Measurements from ENCODE around the gene NPHP4. TPM values are rescaled to one million over a fixed set of nuclear protein-coding genes. Genes with fewer than 3 reads are reported as not detected.

NPHP4 gene
- total and polyA plus RNA-seq, 9 of the 15 experiments (the other 6 are each of a cell fraction or from before 2014, with no cell fraction given), result 0.52 to 26.2 (median 6.7) TPM

DNA sequence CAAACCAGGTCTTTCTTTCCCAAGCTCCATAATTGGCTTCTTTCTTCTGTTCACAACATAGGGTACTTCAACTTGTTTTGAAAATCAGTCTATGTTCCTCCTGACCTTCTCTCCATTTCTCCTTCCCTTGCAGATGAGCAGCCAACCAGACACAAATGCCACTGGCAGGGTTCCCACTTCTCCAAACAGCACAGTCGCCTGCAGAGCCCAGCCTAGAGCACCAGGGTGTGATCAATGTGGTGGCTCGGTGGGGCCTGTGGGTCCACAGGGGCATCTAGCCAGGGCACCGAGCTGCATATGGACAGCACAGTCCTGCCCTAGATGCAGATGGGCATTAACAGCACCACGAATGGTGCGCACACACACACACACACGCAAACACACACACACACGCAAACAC, 112.8 kb downstream of the NPHP4 start:
- H3K27ac ChIP-seq (ENCODE audit: extremely low read depth, low read depth, low read length), result no peak overlapping the region
- in situ Hi-C loops (cut with MboI), result no loop called here
- peaks cover 33% of the 10 kb centered on the region; the same call in 1 of the 3 replicates for H3K36me3 ChIP-seq (ENCODE audit: control insufficient read depth, insufficient read depth, low read length)
- intact Hi-C loops (cut with micrococcal nuclease), result no loop called here
- no peak overlapping the region for H3K4me3 ChIP-seq
- WGBS (ENCODE audit: insufficient coverage, low coverage, missing lambda C conversion rate), result 58% methylated on average over 6 of the region's 7 CpGs
- FAIRE-seq (no peak), ATAC-seq (no peak), DNase-seq (ENCODE audit: extremely low read depth in 1 of 4, low spot score in 3 of 4) (no peak)
- H3K9me3 ChIP-seq (replicated peaks; ENCODE audit: control insufficient read depth, insufficient read depth, low read depth, low read length), result no peaks in the 10 kb centered on the region
- POLR2A ChIA-PET, result interaction anchor here (0.5 to 0.7 kb wide), 2 partner anchors 13 to 152 kb away, joined by 3 to 4 read pairs; no protein-coding TSS in a partner anchor
- BruUV-seq (replicated peaks), result no TSS peak
- H3K4me2 ChIP-seq (ENCODE audit: insufficient read depth, low read length), result no peak overlapping the region
- no peak overlapping the region for H3K9ac ChIP-seq (ENCODE audit: insufficient read depth in 1 of 2, low read depth in 2 of 2, low read length in 2 of 2)
- H4K20me1 ChIP-seq (replicated peaks; ENCODE audit: control insufficient read depth, insufficient read depth, low read length), result peaks cover 23% of the 10 kb centered on the region
- peaks cover 3% of the 10 kb centered on the region for H3K9me1 ChIP-seq (ENCODE audit: control insufficient read depth, insufficient read depth, low read length)
- H3K4me1 ChIP-seq (replicated peaks in 1 of 2; ENCODE audit: control insufficient read depth in 2 of 2, insufficient read depth in 2 of 2, low read length in 2 of 2), result peaks cover 0 to 18% of the 10 kb centered on the region in 2 experiments; a peak in 2 of 5 replicates
- no peak overlapping the region for H2AFZ ChIP-seq (ENCODE audit: low read depth, low read length)
- H3K27me3 ChIP-seq (ENCODE audit: control insufficient read depth in 2 of 2, insufficient read depth in 2 of 2, low read length in 2 of 2), result no peaks in the 10 kb centered on the region
- CTCF ChIA-PET (ENCODE audit: low intra/inter-chr PET ratio), result no interaction called here
- TF ChIP-seq TFAM (CRISPR knock-in tag; conservative IDR thresholded peaks at IDR 0.05) (no peak), PTRF (tag; IDR thresholded peaks at IDR 0.05) (no peak)
- H3K79me2 ChIP-seq (ENCODE audit: control insufficient read depth, insufficient read depth, low read length), result no peaks in the 10 kb centered on the region

DNA sequence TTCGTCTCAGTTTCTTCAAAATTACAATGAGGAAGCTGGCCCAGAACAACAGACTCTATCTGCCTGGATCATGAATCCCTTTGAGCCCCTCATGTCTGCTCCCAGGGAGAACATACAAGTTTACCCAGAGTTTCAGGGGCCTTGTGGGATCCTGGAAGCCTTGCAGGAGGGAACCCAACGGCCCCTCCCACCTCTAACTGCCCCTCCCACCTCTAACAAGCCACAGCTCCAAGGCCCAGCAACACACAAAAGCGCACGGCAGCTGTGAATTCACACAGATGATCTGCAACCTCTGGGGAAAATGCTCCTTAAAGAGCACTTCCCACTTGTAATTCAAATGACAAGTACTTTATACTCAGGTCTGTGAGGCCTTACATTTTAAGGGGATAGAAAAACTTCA, 113.3 kb downstream of the NPHP4 start:
- 69% methylated on average over 4 of the region's 4 CpGs for WGBS (ENCODE audit: insufficient coverage, low coverage, missing lambda C conversion rate)
- in situ Hi-C loops (cut with MboI), result no loop called here
- CTCF ChIA-PET (ENCODE audit: low intra/inter-chr PET ratio), result no interaction called here
- peaks cover 19% of the 10 kb centered on the region for H4K20me1 ChIP-seq (replicated peaks; ENCODE audit: control insufficient read depth, insufficient read depth, low read length)
- no peaks in the 10 kb centered on the region for H3K27me3 ChIP-seq (ENCODE audit: control insufficient read depth in 2 of 2, insufficient read depth in 2 of 2, low read length in 2 of 2)
- H3K4me2 ChIP-seq (ENCODE audit: insufficient read depth, low read length), result no peak overlapping the region
- POLR2A ChIA-PET, result interaction anchor here (0.5 to 0.7 kb wide), 3 partner anchors 14 to 152 kb away, joined by 3 to 4 read pairs (median 3); no protein-coding TSS in a partner anchor
- ATAC-seq (peak; percentile 52; the same call in 2 of the 3 replicates), DNase-seq (ENCODE audit: extremely low read depth in 1 of 4, low spot score in 3 of 4) (peak in 1 of 4 experiments; percentile 33), FAIRE-seq (no peak)
- no peaks in the 10 kb centered on the region for H3K79me2 ChIP-seq (ENCODE audit: control insufficient read depth, insufficient read depth, low read length)
- H3K9ac ChIP-seq (ENCODE audit: insufficient read depth in 1 of 2, low read depth in 2 of 2, low read length in 2 of 2), result no peak overlapping the region; a peak in 1 of 4 replicates
- BruUV-seq (replicated peaks), result no TSS peak
- H3K9me1 ChIP-seq (ENCODE audit: control insufficient read depth, insufficient read depth, low read length), result peaks cover under 1% of the 10 kb centered on the region
- H3K4me3 ChIP-seq, result no peak overlapping the region
- H2AFZ ChIP-seq (ENCODE audit: low read depth, low read length), result no peak overlapping the region
- peaks cover 0 to 14% of the 10 kb centered on the region in 2 experiments; a peak in 1 of 5 replicates for H3K4me1 ChIP-seq (replicated peaks in 1 of 2; ENCODE audit: control insufficient read depth in 2 of 2, insufficient read depth in 2 of 2, low read length in 2 of 2)
- H3K9me3 ChIP-seq (replicated peaks; ENCODE audit: control insufficient read depth, insufficient read depth, low read depth, low read length), result no peaks in the 10 kb centered on the region
- H3K27ac ChIP-seq (ENCODE audit: extremely low read depth, low read depth, low read length), result no peak overlapping the region
- intact Hi-C loops (cut with micrococcal nuclease), result no loop called here
- peaks cover 38% of the 10 kb centered on the region; the same call in 1 of the 3 replicates for H3K36me3 ChIP-seq (ENCODE audit: control insufficient read depth, insufficient read depth, low read length)
- no peak for TF ChIP-seq ESRRB (CRISPR knock-in tag; IDR thresholded peaks at IDR 0.05; ENCODE audit: borderline replicate concordance)
- no peak for TF ChIP-seq TGIF2 (CRISPR knock-in tag; IDR thresholded peaks at IDR 0.05)
- TF ChIP-seq NCOA4 (IDR thresholded peaks at IDR 0.05; ENCODE audit: partially characterized antibody), result no peak
- TF ChIP-seq, protein P1, sequence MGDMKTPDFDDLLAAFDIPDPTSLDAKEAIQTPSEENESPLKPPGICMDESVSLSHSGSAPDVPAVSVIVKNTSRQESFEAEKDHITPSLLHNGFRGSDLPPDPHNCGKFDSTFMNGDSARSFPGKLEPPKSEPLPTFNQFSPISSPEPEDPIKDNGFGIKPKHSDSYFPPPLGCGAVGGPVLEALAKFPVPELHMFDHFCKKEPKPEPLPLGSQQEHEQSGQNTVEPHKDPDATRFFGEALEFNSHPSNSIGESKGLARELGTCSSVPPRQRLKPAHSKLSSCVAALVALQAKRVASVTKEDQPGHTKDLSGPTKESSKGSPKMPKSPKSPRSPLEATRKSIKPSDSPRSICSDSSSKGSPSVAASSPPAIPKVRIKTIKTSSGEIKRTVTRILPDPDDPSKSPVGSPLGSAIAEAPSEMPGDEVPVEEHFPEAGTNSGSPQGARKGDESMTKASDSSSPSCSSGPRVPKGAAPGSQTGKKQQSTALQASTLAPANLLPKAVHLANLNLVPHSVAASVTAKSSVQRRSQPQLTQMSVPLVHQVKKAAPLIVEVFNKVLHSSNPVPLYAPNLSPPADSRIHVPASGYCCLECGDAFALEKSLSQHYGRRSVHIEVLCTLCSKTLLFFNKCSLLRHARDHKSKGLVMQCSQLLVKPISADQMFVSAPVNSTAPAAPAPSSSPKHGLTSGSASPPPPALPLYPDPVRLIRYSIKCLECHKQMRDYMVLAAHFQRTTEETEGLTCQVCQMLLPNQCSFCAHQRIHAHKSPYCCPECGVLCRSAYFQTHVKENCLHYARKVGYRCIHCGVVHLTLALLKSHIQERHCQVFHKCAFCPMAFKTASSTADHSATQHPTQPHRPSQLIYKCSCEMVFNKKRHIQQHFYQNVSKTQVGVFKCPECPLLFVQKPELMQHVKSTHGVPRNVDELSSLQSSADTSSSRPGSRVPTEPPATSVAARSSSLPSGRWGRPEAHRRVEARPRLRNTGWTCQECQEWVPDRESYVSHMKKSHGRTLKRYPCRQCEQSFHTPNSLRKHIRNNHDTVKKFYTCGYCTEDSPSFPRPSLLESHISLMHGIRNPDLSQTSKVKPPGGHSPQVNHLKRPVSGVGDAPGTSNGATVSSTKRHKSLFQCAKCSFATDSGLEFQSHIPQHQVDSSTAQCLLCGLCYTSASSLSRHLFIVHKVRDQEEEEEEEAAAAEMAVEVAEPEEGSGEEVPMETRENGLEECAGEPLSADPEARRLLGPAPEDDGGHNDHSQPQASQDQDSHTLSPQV (IDR thresholded peaks at IDR 0.05), result no peak
- TF ChIP-seq ZNF766 (CRISPR knock-in tag; conservative IDR thresholded peaks at IDR 0.05), result no peak
- TF ChIP-seq, protein P2, sequence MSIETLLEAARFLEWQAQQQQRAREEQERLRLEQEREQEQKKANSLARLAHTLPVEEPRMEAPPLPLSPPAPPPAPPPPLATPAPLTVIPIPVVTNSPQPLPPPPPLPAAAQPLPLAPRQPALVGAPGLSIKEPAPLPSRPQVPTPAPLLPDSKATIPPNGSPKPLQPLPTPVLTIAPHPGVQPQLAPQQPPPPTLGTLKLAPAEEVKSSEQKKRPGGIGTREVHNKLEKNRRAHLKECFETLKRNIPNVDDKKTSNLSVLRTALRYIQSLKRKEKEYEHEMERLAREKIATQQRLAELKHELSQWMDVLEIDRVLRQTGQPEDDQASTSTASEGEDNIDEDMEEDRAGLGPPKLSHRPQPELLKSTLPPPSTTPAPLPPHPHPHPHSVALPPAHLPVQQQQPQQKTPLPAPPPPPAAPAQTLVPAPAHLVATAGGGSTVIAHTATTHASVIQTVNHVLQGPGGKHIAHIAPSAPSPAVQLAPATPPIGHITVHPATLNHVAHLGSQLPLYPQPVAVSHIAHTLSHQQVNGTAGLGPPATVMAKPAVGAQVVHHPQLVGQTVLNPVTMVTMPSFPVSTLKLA (conservative IDR thresholded peaks at IDR 0.05), result no peak
- TF ChIP-seq TCF7L2 (IDR thresholded peaks at IDR 0.05; ENCODE audit: low read depth, low read length), result no peak
